Fibroblast of pulmonary artery (primary cell): Measurements from ENCODE around the gene ANGPTL3.
"Not testable (repeated sequence)": the region's sequence is repeated elsewhere in the genome, so short reads cannot be mapped to it uniquely, and the experiment has no call there.

ENCODE experiments used
- DNase-seq: peaks from one replicate; pipeline ENCODE4 v3.0.0-alpha.2; 2010; ENCODE audit warnings: low read depth
- H3K4me3 ChIP-seq: replicated peaks from 2 replicates; pipeline ENCODE4 v1.5.1; 2011; ENCODE audit warnings: low read depth, mild to moderate bottlenecking, control low read depth, low read length, moderate library complexity
- CTCF ChIP-seq: IDR thresholded peaks from 2 replicates; pipeline ENCODE4 v1.5.1; 2011; ENCODE audit warnings: mild to moderate bottlenecking, control low read depth, low read length, inconsistent platforms; ENCODE audit errors: missing control alignments

The ANGPTL3 gene

GRCh38 chr1:62597281-62597680, at the start of gene ANGPTL3:
TSS of gene ANGPTL3 (plus strand) at chr1:62597520. CDS start at chr1:62597567, 47 bp downstream.
- no peak for TF ChIP-seq CTCF
- no peak within 1 kb of the TSS for H3K4me3 ChIP-seq
- DNase-seq = no peak

GRCh38 chr1:62561306-62561705, 36.0 kb upstream of the ANGPTL3 start:
- H3K4me3 ChIP-seq = no peak overlapping the region
- TF ChIP-seq CTCF = no peak

GRCh38 chr1:62567182-62567581, 30.1 kb upstream of the ANGPTL3 start:
- not testable (repeated sequence) for DNase-seq, H3K4me3 ChIP-seq

More at GRCh38 chr1:62561306-62561705, 36.0 kb upstream of the ANGPTL3 start:
- no peak for DNase-seq

GRCh38 chr1:62567926-62568325, 29.4 kb upstream of the ANGPTL3 start:
- H3K4me3 ChIP-seq, DNase-seq: not testable (repeated sequence)

- H3K4me3 ChIP-seq, DNase-seq: not testable (repeated sequence)
Measured at GRCh38 chr1:62571517-62571916, 25.8 kb upstream of the ANGPTL3 start.

- no peak for DNase-seq
- no peak overlapping the region for H3K4me3 ChIP-seq
- no peak for TF ChIP-seq CTCF
Measured at GRCh38 chr1:62572476-62572875, 24.8 kb upstream of the ANGPTL3 start.

- no peak for DNase-seq
- TF ChIP-seq CTCF = no peak
Measured at GRCh38 chr1:62573675-62574074, 23.6 kb upstream of the ANGPTL3 start.

GRCh38 chr1:62585469-62586155, 11.7 kb upstream of the ANGPTL3 start:
- TF ChIP-seq CTCF = no peak
- H3K4me3 ChIP-seq = no peak overlapping the region
- no peak for DNase-seq

More at GRCh38 chr1:62573675-62574074, 23.6 kb upstream of the ANGPTL3 start:
- no peak overlapping the region for H3K4me3 ChIP-seq
